NCI-H2029 (cell line): ENCODE measurements around the gene LYPD6.

Experiments
- DNase-seq: peaks from one replicate; lab custom pipeline; 2025; lab: John Stamatoyannopoulos, UW

The LYPD6 gene

DNA sequence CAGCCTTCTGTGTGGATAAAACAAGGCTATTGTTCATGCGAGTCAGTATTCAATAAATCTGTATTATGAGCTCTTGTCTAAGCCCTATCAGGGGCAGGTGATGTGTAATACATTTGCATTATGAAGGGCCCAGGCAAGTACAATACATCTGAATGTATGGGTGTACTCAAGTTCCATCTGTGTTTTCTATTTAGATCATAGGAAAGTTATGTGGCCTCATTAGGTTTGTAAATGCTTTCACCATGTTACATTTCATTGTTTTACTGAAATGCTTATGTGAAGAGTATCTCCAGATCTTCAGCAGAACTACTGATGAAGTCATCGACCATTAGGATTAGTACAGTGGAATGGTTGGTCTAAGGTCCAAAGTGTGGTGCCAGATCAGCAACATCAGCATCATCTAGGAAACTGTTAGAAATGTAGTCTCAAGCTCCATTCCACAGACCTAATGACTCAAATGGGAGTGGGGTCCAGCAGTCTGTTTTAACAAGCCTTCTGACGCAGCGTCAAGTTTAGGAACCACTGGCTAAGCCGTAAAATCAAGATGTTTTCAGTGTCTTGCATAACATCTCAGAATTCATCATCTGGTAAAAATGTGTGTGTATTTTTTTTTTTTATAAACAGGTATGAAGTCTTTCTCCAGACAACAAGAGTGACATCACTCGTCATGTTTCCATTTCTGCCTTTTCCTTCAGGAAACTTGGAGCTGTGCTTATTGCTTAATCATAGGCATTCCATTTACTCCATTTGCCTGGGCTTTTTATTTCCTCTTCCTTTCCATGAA, 80.5 kb downstream of the LYPD6 start:
- DNase-seq = no peak

DNA sequence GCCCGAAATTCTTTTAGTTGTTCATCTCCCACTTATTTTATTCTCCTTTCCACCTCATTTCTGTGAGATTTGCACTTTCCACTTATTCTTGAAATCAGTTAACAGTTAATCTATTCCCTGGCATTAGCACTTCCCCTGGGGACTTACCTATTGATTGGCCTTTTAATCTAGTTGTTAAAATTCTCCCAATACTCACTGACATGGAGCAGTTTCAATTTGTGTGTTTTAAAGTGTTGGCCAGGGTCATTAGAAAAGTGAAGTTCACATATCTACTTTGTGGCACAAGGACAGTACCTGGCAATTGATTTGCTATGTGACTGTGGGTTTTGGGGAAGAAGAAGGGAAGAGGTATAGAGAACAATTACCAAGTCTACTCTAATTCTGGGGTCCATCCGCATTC, 83.1 kb downstream of the LYPD6 start:
- DNase-seq = no peak

DNA sequence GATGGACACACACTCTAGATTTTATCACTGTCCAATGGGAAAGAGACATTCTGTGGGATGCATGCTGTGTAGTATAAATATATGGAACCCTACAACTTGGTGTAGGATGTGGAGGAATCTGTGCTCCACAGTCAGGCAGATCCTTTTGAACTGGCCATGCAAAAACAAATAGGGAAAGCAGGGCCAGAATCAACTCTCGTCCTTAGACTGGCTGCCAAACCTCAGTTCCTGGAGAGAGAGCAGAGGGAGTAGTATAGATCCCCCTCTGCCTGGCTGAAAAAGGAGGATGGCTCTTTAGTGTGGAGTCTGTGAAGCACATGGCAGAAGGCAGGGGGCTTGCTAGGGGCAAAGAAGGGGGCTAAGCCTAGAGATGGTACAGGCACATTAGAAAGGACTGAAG, 84.7 kb downstream of the LYPD6 start:
- no peak for DNase-seq

- DNase-seq = no peak
These were observed 87.7 kb downstream of the LYPD6 start for GRCh38 chr2:149418065-149418464.

- DNase-seq = peak; percentile 28
These were observed 89.9 kb downstream of the LYPD6 start for GRCh38 chr2:149420053-149420963.

DNA sequence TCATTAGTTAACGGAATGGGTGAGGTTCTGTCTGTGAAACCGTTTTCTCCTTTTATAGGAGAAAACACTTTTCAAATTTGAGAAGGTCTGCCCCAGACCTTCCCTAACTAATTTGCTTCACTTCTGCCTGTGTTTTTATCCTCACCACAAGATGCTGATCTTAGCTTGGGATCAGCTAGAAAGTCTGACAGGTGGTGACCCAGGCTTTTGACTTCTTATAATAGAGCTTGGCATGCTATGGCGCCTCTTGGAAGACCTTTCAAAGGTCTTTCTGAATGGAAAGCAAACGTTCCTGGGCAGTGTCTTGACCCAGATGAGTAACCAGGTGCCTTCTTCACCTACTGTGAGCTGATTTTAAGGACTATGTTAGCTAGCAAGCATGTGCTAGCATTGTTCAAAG, 91.4 kb downstream of the LYPD6 start:
- DNase-seq = no peak

DNA sequence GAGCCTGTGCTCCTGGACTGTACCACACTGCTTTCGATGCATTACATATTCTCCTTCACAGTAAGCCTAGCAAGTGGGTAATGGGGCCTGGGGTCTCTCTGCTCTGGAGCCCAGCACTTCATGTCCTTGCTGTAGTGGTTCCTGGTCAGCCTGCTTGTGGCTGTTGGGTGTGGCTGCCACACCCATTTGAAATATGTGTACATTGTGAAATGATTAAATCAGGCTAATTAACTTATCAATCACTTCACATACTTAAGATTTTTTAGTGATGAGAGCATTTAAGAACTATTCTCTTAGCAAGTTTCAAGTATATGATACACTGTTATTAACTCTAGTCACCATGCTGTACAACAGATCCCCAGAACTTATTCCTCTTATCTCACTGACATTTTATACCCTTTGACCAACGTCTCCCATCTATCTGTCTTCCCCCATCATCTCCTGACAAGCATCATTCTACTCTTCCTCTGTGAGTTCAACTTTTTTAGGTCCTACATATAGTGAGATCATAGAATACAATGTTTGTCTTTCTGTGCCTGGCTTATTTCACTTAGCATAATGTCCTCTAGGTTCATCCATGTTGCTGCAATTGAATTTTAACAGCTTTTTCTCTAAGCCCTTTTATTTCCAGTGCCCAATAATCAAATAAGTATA, 92.1 kb downstream of the LYPD6 start:
- DNase-seq = no peak

- no peak for DNase-seq
These were observed 92.6 kb downstream of the LYPD6 start for GRCh38 chr2:149422991-149423338.

GRCh38 chr2:149423630-149424029, 93.2 kb downstream of the LYPD6 start:
- DNase-seq = no peak

DNA sequence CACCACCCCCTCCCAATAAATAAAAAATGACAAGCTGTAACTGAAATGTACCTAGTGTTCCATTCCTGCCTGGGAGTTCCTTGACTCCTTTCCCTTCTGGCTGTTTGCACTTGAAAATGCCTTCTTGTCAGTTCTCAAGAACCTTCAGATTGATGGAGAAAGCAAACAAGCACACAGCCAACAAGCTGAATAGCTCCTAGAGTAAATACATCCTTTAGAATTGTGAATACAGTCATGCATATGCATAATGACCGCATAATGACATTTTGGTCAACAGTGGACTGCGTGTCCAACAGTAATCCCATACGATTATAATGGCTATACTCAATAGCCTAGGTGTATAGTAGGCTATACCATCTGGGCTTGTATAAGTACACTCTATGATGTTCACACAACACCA, 97.0 kb downstream of the LYPD6 start:
- DNase-seq = peak; percentile 26

- DNase-seq = no peak
These were observed 98.4 kb downstream of the LYPD6 start for GRCh38 chr2:149428783-149429182.

- DNase-seq = no peak
These were observed 100.7 kb downstream of the LYPD6 start for GRCh38 chr2:149430743-149431736.

DNA sequence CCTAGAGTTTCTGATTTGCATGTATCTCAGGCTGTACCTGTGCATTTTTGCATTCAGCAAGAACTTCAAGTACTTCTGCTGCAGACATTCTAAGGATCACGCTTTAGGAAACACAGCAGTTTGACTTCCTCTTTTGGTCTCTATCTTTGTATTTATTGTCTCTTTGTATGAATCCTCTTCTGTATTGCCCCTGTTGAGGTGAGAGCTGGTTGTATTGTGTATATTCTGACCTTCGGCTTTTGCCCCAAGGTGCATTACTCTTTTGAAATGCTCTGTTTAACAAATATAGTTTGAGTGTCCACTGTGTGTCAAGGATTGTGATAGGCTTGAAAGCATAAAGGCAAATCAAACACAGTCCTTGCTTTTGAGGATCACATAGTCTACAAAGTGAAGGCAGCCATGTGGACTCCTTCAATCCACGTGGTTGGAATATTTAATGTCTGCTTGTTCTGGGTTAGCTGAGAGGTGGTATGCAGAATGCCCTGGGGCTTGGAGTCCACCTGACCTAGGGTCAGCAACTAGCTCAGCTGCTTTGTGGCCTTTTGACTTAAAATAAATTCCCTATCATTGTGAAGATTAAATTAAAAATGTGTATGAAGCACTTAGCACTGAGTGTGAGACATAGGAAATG, 108.1 kb downstream of the LYPD6 start:
- no peak for DNase-seq

GRCh38 chr2:149441255-149441654, 110.9 kb downstream of the LYPD6 start:
- no peak for DNase-seq

GRCh38 chr2:149442346-149442745, 112.0 kb downstream of the LYPD6 start:
- no peak for DNase-seq

- no peak for DNase-seq
These were observed 112.8 kb downstream of the LYPD6 start for GRCh38 chr2:149443150-149443549.

GRCh38 chr2:149446748-149447147, 116.4 kb downstream of the LYPD6 start:
- DNase-seq = no peak

DNA sequence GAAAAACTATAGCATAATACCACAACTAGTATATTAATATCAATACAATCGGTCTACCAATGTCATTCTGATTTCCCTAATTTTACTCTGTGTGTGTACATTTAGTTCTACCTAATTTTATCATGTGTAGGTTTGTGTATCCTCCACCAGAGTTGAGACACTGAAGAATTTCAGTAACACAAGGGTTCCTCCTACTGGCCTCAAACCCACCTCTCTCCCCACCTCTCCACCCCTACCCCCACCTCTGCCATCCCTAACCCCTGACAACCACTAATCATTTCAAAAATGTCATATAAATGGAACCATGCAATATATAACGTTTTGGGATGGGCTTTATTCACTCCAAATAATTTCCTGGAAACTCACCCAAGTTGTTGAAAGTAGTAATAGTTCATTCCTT, 117.9 kb downstream of the LYPD6 start:
- no peak for DNase-seq

GRCh38 chr2:149449017-149449416, 118.6 kb downstream of the LYPD6 start:
- DNase-seq = no peak

- no peak for DNase-seq
These were observed 121.2 kb downstream of the LYPD6 start for GRCh38 chr2:149451417-149452165.
